HG03039 (cell line): Measurements from ENCODE around the gene JCAD.
"Not testable (repeated sequence)": the region's sequence is repeated elsewhere in the genome, so short reads cannot be mapped to it uniquely, and the experiment has no call there.

Experiments used
- ATAC-seq: cut with Tn5 transposase; IDR thresholded peaks from one replicate; pipeline ENCODE4 v1.9.1; 2021; ENCODE audit warnings: mild to moderate bottlenecking, moderate library complexity; ENCODE audit not compliant: unreplicated experiment

Gene JCAD

GRCh38 chr10:29998142-29998808 lies 61.1 kb downstream of the JCAD start:
- ATAC-seq, result no peak

- ATAC-seq, result no peak
These were observed 64.6 kb downstream of the JCAD start for GRCh38 chr10:29994811-29995210.

GRCh38 chr10:29993319-29993915 lies 66.0 kb downstream of the JCAD start:
- no peak for ATAC-seq

- ATAC-seq, result no peak
These were observed 66.5 kb downstream of the JCAD start for GRCh38 chr10:29992914-29993313.

- ATAC-seq, result no peak
These were observed 68.0 kb downstream of the JCAD start for GRCh38 chr10:29991382-29991781.

- no peak for ATAC-seq
These were observed 71.9 kb downstream of the JCAD start for GRCh38 chr10:29987471-29987870.

- ATAC-seq, result no peak
These were observed 76.3 kb downstream of the JCAD start for GRCh38 chr10:29982997-29983648.

- ATAC-seq, result no peak
These were observed 77.9 kb downstream of the JCAD start for GRCh38 chr10:29981510-29981909.

GRCh38 chr10:29980084-29980483 lies 79.3 kb downstream of the JCAD start:
- ATAC-seq, result no peak

- ATAC-seq, result not testable (repeated sequence)
These were observed 80.0 kb downstream of the JCAD start for GRCh38 chr10:29979421-29979779.

- ATAC-seq, result no peak
These were observed 82.2 kb downstream of the JCAD start for GRCh38 chr10:29977171-29977570.

- ATAC-seq, result no peak
These were observed 83.3 kb downstream of the JCAD start for GRCh38 chr10:29976134-29976533.

- ATAC-seq, result no peak
These were observed 84.6 kb downstream of the JCAD start for GRCh38 chr10:29974773-29975172.

- no peak for ATAC-seq
These were observed 85.5 kb downstream of the JCAD start for GRCh38 chr10:29973921-29974320.

GRCh38 chr10:29970576-29970975 lies 88.8 kb downstream of the JCAD start:
- ATAC-seq, result no peak

- no peak for ATAC-seq
These were observed 89.4 kb downstream of the JCAD start for GRCh38 chr10:29970012-29970396.

- ATAC-seq, result no peak
These were observed 90.0 kb downstream of the JCAD start for GRCh38 chr10:29969255-29970011.

- ATAC-seq, result no peak
These were observed 90.8 kb downstream of the JCAD start for GRCh38 chr10:29968585-29968984.

- ATAC-seq, result no peak
These were observed 93.1 kb downstream of the JCAD start for GRCh38 chr10:29966269-29966668.
